RWPE1 (cell line): ENCODE measurements around the gene GAS7.
"Not testable (repeated sequence)": the region's sequence is repeated elsewhere in the genome, so short reads cannot be mapped to it uniquely, and the experiment has no call there.

ENCODE experiments used
- CTCF ChIA-PET: fragments of 350-600 bp; sonication (Branson Sonifier 250); formaldehyde crosslinking; extraction: SDS; loops from one replicate; lab custom pipeline; 2021; lab: Yijun Ruan, JAX
- POLR2A ChIA-PET: fragments of 400-600 bp; formaldehyde crosslinking; extraction: SDS; loops from one replicate; lab custom pipeline; 2020; ENCODE audit warnings: antibody characterized with exemption; ENCODE audit not compliant: low non-redundant PET; lab: Yijun Ruan, JAX
- DNase-seq: peaks from one replicate; pipeline ENCODE4 v3.0.0; 2012; ENCODE audit warnings: low spot score
- H3K27ac ChIP-seq: fragments of 450-650 bp; 2 replicates; pipeline ENCODE4 v1.5.1; 2017
- TF ChIP-seq, protein P1 (sequence below): fragments of 450-650 bp; conservative IDR thresholded peaks from 2 replicates; pipeline ENCODE4 v1.5.1; 2017; ENCODE audit warnings: low read depth, mild to moderate bottlenecking

Gene GAS7

GRCh38 chr17:9926150-9926804 lies 272.1 kb downstream of the GAS7 start:
- ChIA-PET CTCF (interaction anchor here (0.6 to 2.7 kb wide), 5 partner anchors 31 to 1512 kb away, joined by 3 to 15 read pairs (median 4); no protein-coding TSS in a partner anchor), POLR2A (no interaction called here)
- no peak for DNase-seq
- H3K27ac ChIP-seq, result no peak overlapping the region
- TF ChIP-seq, protein P1, sequence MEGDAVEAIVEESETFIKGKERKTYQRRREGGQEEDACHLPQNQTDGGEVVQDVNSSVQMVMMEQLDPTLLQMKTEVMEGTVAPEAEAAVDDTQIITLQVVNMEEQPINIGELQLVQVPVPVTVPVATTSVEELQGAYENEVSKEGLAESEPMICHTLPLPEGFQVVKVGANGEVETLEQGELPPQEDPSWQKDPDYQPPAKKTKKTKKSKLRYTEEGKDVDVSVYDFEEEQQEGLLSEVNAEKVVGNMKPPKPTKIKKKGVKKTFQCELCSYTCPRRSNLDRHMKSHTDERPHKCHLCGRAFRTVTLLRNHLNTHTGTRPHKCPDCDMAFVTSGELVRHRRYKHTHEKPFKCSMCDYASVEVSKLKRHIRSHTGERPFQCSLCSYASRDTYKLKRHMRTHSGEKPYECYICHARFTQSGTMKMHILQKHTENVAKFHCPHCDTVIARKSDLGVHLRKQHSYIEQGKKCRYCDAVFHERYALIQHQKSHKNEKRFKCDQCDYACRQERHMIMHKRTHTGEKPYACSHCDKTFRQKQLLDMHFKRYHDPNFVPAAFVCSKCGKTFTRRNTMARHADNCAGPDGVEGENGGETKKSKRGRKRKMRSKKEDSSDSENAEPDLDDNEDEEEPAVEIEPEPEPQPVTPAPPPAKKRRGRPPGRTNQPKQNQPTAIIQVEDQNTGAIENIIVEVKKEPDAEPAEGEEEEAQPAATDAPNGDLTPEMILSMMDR, result no peak

DNA sequence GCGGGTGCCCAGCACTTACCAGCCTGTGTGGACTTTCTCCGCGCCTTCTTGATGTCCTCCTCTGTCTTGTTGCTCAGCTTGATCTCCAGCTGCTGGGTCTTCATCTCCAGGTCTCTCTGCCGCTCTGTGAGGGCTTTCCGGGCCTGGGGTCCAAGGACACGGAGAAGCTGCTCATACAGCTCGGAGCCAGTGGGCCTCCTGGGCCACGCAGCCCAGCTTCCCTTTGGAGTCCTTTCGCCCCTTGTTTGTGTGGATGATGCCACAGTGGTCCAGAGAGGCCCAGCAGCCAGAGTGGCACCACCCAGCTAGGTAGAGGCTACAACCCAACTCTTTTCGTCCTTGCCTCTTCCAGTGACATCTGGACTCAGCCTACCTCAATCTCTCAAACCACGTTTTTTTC lies 272.9 kb downstream of the GAS7 start:
- POLR2A ChIA-PET, result interaction anchor here (0.6 kb wide), 2 partner anchors 26 to 381 kb away, joined by 4 to 7 read pairs; no protein-coding TSS in a partner anchor
- TF ChIP-seq, protein P1, result no peak
- H3K27ac ChIP-seq, result no peak overlapping the region
- CTCF ChIA-PET, result interaction anchor here (0.6 to 2.7 kb wide), 9 partner anchors 9 to 693 kb away, joined by 3 to 15 read pairs (median 3); no protein-coding TSS in a partner anchor
- no peak for DNase-seq

GRCh38 chr17:9924735-9925191 lies 273.6 kb downstream of the GAS7 start:
- peak; percentile 71 for DNase-seq
- TF ChIP-seq, protein P1, result peak; percentile 80
- CTCF ChIA-PET, result interaction anchor here (0.6 to 2.7 kb wide), 17 partner anchors 8 to 690 kb away, joined by 3 to 15 read pairs (median 4); no protein-coding TSS in a partner anchor
- no peak overlapping the region for H3K27ac ChIP-seq
- POLR2A ChIA-PET, result interaction anchor here (0.6 kb wide), 1 partner anchor 27 kb away, joined by 7 read pairs; no protein-coding TSS in a partner anchor

- CTCF ChIA-PET, result interaction anchor here (0.6 to 1.1 kb wide), 2 partner anchors 154 to 238 kb away, joined by 3 to 5 read pairs; no protein-coding TSS in a partner anchor
These were observed 276.2 kb downstream of the GAS7 start for GRCh38 chr17:9922012-9922848.

GRCh38 chr17:9921216-9921615 lies 277.2 kb downstream of the GAS7 start:
- POLR2A ChIA-PET, DNase-seq, H3K27ac ChIP-seq: not testable (repeated sequence)
- CTCF ChIA-PET, result interaction anchor here (0.6 kb wide), 1 partner anchor 239 kb away, joined by 5 read pairs; no protein-coding TSS in a partner anchor

More at GRCh38 chr17:9922012-9922848, 276.2 kb downstream of the GAS7 start:
- no peak for DNase-seq
- no peak overlapping the region for H3K27ac ChIP-seq
- POLR2A ChIA-PET, result no interaction called here
- TF ChIP-seq, protein P1, result no peak

- TF ChIP-seq, protein P1, result no peak
- ChIA-PET POLR2A (no interaction called here), CTCF (no interaction called here)
- DNase-seq, result no peak
- no peak overlapping the region for H3K27ac ChIP-seq
These were observed 279.5 kb downstream of the GAS7 start for GRCh38 chr17:9918804-9919352.
